ENCODE measurements around the gene TRABD2A.

DNA sequence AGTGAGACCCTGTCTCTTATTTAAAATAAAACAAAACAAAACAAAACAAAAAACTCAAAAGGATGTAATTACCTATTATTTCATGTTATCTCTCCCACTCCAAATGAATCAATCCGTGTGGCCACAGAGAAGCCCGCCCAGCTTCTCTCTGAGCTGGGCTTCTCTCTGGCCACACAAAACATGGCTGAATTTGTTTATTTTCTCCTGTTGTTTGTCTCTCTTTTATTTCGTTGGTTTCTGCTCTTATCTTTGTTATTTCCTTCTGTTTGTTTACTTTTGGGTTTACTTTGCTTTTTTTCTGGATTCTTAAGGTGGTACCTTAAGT, 1.5 kb upstream of the TRABD2A start:
- TF ChIP-seq, protein P1, sequence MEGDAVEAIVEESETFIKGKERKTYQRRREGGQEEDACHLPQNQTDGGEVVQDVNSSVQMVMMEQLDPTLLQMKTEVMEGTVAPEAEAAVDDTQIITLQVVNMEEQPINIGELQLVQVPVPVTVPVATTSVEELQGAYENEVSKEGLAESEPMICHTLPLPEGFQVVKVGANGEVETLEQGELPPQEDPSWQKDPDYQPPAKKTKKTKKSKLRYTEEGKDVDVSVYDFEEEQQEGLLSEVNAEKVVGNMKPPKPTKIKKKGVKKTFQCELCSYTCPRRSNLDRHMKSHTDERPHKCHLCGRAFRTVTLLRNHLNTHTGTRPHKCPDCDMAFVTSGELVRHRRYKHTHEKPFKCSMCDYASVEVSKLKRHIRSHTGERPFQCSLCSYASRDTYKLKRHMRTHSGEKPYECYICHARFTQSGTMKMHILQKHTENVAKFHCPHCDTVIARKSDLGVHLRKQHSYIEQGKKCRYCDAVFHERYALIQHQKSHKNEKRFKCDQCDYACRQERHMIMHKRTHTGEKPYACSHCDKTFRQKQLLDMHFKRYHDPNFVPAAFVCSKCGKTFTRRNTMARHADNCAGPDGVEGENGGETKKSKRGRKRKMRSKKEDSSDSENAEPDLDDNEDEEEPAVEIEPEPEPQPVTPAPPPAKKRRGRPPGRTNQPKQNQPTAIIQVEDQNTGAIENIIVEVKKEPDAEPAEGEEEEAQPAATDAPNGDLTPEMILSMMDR (conservative IDR thresholded peaks at IDR 0.05; ENCODE audit: low read length) = no peak; the same call in 1 of the 2 replicates
- no peak for TF ChIP-seq EZH2phosphoT487 (IDR thresholded peaks at IDR 0.05; ENCODE audit: borderline replicate concordance)

Measured in Loucy (cell line).